Mononuclear cell (primary cell): ENCODE results near the gene FGB. TPM values are rescaled to one million over a fixed set of nuclear protein-coding genes. Genes with fewer than 3 reads are reported as not detected.

Experiments used
- H3K27me3 ChIP-seq: 2 replicates; pipeline ENCODE4 v1.6.0; 2011; ENCODE audit warnings: low read length, control low read depth; ENCODE audit not compliant: insufficient read depth
- H3K4me1 ChIP-seq: 2 replicates; pipeline ENCODE4 v1.5.1; 2011; ENCODE audit warnings: mild to moderate bottlenecking, low read length, control low read depth; ENCODE audit not compliant: insufficient read depth
- H3K4me3 ChIP-seq: 2 replicates; pipeline ENCODE4 v1.5.1; 2011; ENCODE audit warnings: mild to moderate bottlenecking, low read length, moderate library complexity
- H3K9me3 ChIP-seq: 2 replicates; pipeline ENCODE4 v1.5.1; 2011; ENCODE audit warnings: low read depth, mild to moderate bottlenecking, control low read depth, low read length
- total RNA-seq: library from RNA; depleted of rRNA; stranded (reverse); fragments of >200 nt; gene quantifications from one replicate; pipeline ENCODE4 v1.2.3, GENCODE V29; 2012

FGB gene
- not detected for total RNA-seq

DNA sequence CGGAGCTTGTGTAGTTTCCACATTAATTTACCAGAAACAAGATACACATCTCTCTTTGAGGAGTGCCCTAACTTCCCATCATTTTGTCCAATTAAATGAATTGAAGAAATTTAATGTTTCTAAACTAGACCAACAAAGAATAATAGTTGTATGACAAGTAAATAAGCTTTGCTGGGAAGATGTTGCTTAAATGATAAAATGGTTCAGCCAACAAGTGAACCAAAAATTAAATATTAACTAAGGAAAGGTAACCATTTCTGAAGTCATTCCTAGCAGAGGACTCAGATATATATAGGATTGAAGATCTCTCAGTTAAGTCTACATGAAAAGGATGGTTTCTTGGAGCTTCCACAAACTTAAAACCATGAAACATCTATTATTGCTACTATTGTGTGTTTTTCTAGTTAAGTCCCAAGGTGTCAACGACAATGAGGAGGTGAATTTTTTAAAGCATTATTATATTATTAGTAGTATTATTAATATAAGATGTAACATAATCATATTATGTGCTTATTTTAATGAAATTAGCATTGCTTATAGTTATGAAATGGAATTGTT lies at the start of gene FGB:
TSS of gene FGB (plus strand) at position 315 of the 558 bp plus-strand sequence. CDS start at position 323, 8 bp downstream.
- Histone ChIP-seq H3K4me3 (no peak within 1 kb of the TSS), H3K4me1 (no peaks in the 10 kb centered on the region), H3K27me3 (no peaks in the 10 kb centered on the region), H3K9me3 (no peaks in the 10 kb centered on the region)

DNA sequence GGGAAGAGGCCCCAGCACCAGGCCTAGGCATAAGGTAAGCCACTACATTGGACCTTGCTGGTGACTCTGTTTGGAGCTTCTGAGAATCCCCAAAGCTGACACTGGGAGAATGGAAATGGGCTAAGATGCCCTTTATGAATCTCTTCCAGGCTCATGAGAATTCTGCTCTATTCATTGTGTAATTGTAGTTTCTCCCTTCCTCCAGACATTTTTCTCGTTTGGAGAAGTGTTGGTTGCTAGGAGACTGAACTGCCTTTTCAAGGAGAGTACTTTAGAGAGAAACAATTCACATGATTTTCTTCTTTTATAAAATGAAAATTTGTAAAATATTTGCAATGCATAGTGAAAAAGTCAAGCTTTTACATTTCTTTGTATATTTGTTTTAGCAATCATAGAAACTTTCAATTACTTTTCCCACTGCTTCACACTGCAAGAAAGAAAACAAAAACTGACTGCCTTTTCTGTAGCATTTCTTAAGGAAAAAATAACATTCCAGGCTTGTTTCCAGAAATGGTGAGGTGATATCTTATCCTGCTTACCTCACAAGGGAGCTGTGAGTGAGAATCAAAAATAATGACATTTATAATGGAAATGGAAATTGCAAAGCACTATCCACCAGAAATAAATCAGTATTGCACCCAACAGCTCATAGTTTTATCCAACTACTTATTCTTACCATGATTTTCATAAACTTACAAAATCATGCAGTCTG lies 46.3 kb upstream of the FGB start:
- H3K4me1 ChIP-seq: no peaks in the 10 kb centered on the region
- peaks cover 9% of the 10 kb centered on the region for H3K27me3 ChIP-seq
- H3K4me3 ChIP-seq: no peak overlapping the region
- no peaks in the 10 kb centered on the region for H3K9me3 ChIP-seq

DNA sequence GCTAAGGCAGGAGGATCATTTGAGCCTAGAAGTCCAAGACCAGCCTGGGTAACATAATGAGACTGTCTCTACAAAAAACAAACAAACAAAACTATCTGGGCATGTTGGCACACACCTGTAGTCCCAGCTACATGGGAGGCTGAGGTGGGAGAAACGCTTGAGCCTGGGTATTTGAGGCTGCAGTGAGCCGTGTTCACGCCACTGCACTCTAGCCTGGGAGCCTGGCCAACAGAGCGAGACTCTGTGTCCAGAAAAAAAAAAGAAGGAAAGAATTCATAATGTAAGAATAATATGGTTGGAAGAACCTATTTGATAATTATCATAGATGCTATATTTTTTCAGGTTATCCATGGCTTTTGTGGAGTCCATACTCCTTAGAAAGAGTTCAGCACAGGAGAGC lies 45.2 kb upstream of the FGB start:
- H3K27me3 ChIP-seq: peaks cover 9% of the 10 kb centered on the region
- H3K4me3 ChIP-seq: no peak overlapping the region

DNA sequence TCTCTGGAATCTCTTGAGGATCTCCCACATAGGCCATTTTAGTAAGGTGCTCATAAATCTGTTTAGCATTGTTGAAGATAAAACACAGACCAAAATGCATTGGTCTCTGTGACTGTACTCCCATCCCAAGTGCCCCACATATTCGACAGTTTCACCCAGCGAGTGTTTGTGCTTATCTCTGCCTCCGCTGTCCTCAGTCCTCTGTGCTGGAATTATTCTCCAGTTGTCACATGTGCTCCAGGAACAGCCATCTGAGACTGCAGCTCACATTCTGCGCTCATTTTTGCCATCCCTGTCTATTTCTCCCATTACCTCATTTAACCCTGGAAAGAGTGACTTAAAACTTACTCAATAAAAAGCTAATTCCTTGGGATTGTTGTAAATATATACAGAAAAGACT lies 43.6 kb upstream of the FGB start:
- no peak overlapping the region for H3K4me3 ChIP-seq
- H3K27me3 ChIP-seq: peaks cover 6% of the 10 kb centered on the region
- no peaks in the 10 kb centered on the region for H3K4me1 ChIP-seq
- H3K9me3 ChIP-seq: no peaks in the 10 kb centered on the region

More for the DNA sequence above, 45.2 kb upstream of the FGB start:
- Histone ChIP-seq H3K4me1 (no peaks in the 10 kb centered on the region), H3K9me3 (no peaks in the 10 kb centered on the region)

DNA sequence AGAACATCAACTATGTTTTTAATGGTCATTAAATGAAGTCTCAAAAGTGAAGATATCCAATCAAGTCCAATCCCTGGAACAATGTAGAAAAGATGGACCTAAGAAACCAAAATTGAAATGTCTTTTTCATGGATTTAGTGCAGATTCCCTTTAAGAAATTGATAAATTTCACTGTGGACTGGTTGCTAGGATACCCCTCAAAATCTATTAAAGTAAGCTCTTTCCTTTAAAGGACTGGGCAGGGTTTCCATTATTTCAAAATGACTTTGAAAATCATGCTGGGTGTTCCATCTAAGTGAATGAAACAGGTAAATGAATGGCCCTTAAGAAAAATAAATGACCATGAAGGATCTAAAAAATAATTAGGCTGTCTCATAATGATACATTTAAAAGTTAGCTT lies 41.2 kb upstream of the FGB start:
- Histone ChIP-seq H3K27me3 (peaks cover 6% of the 10 kb centered on the region), H3K4me3 (no peak overlapping the region), H3K4me1 (no peaks in the 10 kb centered on the region)

DNA sequence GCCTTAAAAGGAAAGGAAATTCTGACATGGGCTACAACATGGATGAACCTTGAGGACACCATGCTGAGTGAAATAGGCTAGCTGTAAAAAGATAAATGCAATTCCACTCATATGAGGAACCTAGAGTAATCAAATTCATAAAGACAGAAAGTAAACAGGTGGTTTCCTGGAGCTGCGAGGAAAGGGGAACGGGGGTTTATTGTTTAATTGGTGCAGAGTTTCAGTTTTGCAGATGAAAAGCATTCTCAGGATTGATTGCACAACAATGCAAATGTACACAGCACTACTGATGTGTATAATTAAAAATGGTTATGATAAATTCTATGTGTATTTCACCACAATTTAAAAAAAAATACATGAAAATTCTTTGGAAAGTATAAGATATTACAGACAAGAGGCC lies 36.7 kb upstream of the FGB start:
- Histone ChIP-seq H3K9me3 (no peaks in the 10 kb centered on the region), H3K27me3 (peaks cover 5% of the 10 kb centered on the region), H3K4me1 (no peaks in the 10 kb centered on the region), H3K4me3 (no peak overlapping the region)

More for the DNA sequence above, 41.2 kb upstream of the FGB start:
- H3K9me3 ChIP-seq: no peaks in the 10 kb centered on the region

DNA sequence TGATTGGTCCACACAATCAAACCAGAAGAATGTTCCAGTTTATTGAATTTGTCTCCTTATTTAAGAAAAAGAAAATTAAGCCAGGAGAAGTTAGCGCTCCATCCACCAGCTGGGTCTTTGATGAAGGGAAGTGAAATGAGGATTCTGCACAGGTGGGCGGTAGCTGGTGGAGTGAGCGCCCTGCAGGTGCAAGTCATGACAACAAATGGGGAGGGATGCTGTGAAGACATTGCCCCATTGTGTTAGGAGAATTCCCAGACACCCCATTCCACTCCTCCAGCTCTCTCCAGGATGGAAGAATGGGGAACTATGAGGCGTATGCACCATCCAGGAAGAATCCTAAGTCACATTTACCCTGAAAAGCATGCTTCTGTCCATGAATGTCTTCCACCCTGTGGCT lies 35.5 kb upstream of the FGB start:
- no peaks in the 10 kb centered on the region for H3K9me3 ChIP-seq
- H3K4me3 ChIP-seq: no peak overlapping the region
- peaks cover 5% of the 10 kb centered on the region for H3K27me3 ChIP-seq
- H3K4me1 ChIP-seq: no peaks in the 10 kb centered on the region

DNA sequence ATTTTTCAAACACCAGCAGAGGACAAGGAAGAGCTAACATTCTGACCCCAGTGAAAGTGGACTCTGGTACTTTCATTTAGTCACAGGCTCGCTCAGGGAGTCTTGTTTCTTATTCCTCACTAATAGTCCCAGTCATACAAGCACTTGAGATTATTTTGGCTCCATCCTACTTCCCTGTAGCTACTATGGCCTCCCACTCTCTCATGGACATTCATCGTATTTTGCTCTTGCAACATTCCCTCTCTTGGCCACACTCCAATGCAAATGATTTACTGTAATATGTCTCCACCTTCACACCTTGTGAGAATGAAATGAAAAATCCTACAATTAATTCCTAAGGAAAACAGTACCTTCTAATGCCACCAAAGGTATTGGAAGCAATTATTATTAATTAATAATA lies 33.9 kb upstream of the FGB start:
- no peak overlapping the region for H3K4me3 ChIP-seq
- H3K4me1 ChIP-seq: no peaks in the 10 kb centered on the region
- H3K9me3 ChIP-seq: no peaks in the 10 kb centered on the region
- H3K27me3 ChIP-seq: peaks cover 5% of the 10 kb centered on the region

DNA sequence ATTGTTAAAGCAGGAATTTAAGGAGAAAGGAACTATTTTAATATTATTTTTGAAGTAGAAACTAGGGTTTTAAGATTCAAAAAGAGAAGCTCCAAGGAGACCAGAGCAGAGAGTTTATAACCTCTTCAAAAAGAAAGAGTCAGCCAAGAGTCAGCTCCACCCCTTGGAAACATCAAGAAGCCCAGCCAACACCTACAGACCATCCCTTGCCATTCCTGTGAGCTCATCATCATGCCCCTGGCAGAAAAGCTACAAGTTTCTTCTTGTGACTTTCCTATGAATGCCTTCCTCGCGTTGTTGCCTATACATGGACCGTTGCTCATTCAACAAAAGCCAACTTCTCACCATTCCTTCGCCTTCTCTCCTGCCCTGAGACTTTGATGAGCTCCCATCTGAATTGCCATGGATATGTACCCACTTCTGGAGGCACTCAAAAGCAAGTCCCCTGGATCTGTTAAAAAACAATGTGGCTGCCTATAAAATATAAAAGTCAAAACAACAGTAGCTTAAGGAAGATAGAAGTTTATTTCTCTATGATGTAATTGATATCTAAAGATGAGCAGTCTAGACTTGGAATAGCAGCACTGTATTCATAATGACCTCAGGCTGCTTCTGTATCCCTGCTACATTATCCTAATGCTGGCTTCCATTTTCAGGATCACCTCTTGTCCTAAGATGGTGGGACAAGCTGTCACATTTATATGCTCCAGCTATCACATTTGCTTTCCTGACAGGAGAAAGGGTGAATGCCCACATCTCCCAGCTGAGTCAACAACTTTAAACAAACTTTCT lies 32.9 kb upstream of the FGB start:
- no peaks in the 10 kb centered on the region for H3K9me3 ChIP-seq
- H3K27me3 ChIP-seq: peaks cover 5% of the 10 kb centered on the region
- no peaks in the 10 kb centered on the region for H3K4me1 ChIP-seq
- no peak overlapping the region for H3K4me3 ChIP-seq

DNA sequence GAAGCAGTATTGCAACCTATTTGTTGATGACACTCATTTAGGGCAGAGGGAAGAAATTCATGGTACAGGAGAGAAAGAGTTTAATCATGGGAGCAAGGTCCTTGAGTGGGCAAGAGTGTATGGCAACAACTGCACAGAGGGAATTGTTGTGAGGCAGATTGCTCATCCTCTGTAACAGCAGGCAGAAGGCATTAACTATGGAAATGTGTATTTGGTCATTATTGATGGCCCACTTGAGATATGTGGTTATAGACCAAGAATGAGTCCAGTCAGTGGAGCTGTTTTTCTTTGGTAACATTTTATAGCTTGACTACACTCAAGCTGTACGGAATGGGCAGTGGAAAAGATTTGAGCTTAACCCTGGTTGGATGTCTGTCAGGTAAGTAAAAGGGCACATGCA lies 28.5 kb upstream of the FGB start:
- Histone ChIP-seq H3K27me3 (peaks cover 5% of the 10 kb centered on the region), H3K4me3 (no peak overlapping the region), H3K4me1 (no peaks in the 10 kb centered on the region), H3K9me3 (no peaks in the 10 kb centered on the region)

DNA sequence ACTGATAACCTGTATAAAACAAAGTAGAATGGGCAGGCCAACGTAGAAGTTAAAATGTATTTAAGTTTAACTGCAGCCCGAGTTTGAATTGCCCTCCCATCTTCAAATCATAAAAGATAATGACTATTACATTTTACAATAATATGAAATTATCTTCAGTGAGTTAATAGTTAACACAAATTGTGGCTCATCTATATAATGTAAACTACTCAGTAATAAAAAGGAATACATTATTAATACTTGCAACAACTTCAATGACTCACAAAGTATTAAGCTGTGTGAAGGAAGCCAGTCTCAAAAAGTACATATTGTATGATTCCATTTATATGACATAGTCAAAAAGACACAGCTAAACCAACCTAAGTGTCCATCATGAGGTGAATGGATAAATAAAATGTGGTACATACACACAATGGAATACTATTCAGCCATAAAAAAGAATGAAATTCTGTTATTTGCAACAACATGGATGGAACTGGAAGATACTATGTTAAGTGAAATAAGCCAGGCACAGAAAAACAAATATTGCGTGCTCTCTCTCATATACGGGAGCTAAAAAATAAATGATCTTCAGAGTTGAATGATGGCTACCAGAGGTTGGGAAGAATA lies 20.4 kb upstream of the FGB start:
- Histone ChIP-seq H3K27me3 (no peaks in the 10 kb centered on the region), H3K9me3 (no peaks in the 10 kb centered on the region), H3K4me1 (no peaks in the 10 kb centered on the region), H3K4me3 (no peak overlapping the region)

DNA sequence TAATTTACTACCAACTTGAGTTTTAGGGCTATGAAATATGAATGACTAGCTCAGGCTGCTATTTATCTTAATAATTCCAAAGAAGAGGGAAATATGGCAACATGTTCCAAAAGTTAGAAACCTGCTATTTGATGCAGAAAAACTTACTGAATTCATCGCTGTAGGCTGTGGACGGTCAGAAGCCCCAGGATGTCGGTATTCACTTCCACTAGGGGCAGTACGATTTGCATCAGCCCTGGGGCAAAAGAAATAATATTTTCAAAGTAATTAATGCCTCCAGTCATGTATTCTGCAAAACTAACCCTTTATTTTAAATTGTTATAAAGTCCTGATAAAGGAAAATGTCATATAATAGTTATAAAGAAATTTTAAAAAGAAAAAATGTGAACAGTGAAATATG lies 17.1 kb upstream of the FGB start:
- no peaks in the 10 kb centered on the region for H3K27me3 ChIP-seq
- H3K4me3 ChIP-seq: no peak overlapping the region
- peaks cover 13% of the 10 kb centered on the region for H3K4me1 ChIP-seq
- no peaks in the 10 kb centered on the region for H3K9me3 ChIP-seq

DNA sequence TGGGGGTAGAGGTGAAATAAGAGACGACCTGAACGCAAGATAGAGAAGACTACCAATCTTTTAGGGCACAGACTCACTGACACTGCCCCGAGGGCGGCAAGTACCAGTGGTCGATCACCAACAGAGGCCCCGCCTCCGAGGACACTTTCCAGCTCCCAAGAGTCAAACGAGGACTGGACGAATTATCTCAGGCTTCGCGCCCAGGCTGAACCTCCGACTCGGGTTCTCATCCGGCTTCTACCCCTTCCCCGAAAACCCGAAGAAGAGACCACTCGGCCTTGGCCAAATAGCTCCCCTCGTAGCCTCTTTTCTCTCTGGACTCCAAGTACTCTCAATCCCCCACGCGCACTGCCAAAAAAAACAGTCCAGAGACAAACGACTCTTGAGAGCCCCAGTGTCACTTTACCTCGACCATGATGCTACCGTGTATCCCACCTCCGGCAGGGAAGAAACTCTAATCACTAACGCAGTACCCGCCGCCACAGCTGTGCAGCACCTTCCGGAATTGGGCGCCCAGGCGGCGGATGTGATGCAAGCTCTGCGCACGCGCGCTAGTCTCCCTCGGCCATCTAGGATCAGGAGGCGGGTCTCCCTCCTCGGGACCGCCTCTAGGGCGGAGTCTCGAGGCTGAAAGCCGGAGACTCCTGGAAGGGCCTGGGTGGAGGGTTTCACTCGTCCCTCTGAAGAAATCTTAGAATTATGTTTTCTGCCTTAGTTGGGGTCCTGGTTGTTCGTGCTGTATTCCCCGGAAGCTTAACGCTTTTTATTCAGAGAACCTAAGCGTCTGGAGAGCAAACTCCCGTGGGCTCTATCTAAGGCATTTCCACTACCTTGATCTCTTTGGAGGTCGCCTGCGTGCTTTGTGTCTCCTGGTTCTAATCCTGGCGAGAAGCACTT lies 12.7 kb upstream of the FGB start, which contains the start of gene PLRG1:
TSS of gene PLRG1 (minus strand) at position 507 of the 897 bp plus-strand sequence. CDS start at position 415, 92 bp downstream.
- no peaks in the 10 kb centered on the region for H3K27me3 ChIP-seq
- peaks cover 15% of the 10 kb centered on the region for H3K4me1 ChIP-seq
- H3K4me3 ChIP-seq: peak within 1 kb of the TSS; percentile 84
- H3K9me3 ChIP-seq: no peaks in the 10 kb centered on the region

DNA sequence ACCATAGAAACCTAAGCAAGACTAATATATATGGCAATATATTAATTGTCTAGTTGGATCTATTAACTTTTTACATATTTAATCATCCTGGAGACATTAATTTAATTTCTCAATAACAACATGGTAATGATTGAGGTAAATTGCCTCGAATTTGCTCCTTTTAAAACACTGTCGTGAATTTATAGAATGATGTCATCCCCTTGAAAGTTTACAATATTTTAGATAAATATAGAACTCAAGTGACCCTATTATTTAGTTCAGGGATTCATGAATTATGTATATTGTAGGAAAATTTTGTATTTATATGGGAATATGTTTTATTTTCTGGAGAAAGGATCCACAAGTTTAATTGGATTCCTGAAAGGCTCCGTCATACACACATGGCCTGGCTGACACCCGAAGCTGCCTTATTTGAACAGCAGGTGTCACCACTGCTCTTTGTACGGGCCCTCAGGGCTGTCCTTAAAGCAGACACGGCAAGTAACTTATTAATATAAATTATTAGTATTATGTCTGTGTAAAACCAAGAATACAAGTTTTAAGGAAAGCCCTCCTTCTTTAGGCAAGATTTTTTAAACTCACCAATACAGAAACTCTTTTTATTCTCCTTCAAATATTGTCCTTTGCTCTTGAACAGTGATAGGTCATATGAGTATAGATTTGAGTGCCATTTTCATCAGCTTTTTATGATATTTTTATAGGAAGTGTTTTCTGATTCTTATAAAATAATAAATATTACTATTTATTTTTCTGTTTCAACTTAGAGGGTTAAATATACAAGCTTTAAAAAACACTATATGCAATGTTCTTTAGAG lies 10.7 kb upstream of the FGB start:
- Histone ChIP-seq H3K27me3 (no peaks in the 10 kb centered on the region), H3K4me1 (peaks cover 15% of the 10 kb centered on the region), H3K4me3 (no peak overlapping the region), H3K9me3 (no peaks in the 10 kb centered on the region)
